Measurements from ENCODE around the gene CYP8B1.

CYP8B1 gene

DNA sequence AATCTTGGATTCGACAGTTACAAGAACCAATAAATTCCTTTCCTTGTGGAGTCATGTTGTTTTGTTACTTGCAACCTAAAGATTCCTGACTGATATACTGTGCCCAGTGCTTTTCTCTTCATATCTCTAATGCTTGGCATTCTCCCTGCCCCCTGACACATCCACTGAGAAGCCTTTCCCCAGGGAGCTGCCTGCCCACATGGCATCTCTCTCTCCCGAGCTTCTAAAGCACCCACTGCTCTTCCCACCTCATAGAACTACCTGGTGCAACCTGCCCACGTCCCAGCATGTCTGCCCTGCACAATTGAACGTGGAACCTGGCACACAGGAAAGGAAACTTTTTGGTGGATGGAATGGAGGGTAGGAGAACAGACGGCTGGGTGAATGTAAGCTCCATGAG, 6.8 kb downstream of the CYP8B1 start:
- TF ChIP-seq, protein P1, sequence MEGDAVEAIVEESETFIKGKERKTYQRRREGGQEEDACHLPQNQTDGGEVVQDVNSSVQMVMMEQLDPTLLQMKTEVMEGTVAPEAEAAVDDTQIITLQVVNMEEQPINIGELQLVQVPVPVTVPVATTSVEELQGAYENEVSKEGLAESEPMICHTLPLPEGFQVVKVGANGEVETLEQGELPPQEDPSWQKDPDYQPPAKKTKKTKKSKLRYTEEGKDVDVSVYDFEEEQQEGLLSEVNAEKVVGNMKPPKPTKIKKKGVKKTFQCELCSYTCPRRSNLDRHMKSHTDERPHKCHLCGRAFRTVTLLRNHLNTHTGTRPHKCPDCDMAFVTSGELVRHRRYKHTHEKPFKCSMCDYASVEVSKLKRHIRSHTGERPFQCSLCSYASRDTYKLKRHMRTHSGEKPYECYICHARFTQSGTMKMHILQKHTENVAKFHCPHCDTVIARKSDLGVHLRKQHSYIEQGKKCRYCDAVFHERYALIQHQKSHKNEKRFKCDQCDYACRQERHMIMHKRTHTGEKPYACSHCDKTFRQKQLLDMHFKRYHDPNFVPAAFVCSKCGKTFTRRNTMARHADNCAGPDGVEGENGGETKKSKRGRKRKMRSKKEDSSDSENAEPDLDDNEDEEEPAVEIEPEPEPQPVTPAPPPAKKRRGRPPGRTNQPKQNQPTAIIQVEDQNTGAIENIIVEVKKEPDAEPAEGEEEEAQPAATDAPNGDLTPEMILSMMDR (IDR thresholded peaks at IDR 0.05; ENCODE audit: extremely low read depth, insufficient read depth, missing control alignments) = no peak
- DNase-seq (ENCODE audit: low spot score) = no peak
- in situ Hi-C loops (cut with MboI; ENCODE audit: low pct_unique_long_range_greater_than_20kb, low sequenced_read_pairs, unreplicated experiment) = no loop called here

DNA sequence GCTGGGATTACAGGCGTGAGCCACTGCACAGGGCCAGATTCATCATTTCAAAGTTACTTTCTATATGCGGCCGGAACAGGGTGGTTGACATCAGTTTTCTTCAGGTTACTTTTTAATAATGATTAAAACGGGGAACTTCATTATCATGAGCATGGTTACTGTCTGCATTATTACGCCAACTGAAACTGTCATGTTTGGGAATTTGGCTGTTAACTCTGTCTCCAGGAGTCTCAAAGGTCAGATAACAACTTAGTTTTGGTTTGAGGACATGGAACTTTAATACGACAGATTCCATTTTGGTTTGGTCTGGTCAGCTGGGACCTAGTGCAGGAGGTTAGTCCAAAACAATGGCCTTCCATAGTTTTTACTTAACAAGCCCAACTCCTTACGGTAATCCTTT, 8.5 kb downstream of the CYP8B1 start:
- in situ Hi-C loops (cut with MboI; ENCODE audit: low pct_unique_long_range_greater_than_20kb, low sequenced_read_pairs, unreplicated experiment) = no loop called here
- no peak for DNase-seq (ENCODE audit: low spot score)
- TF ChIP-seq, protein P1 (IDR thresholded peaks at IDR 0.05; ENCODE audit: extremely low read depth, insufficient read depth, missing control alignments) = no peak

DNA sequence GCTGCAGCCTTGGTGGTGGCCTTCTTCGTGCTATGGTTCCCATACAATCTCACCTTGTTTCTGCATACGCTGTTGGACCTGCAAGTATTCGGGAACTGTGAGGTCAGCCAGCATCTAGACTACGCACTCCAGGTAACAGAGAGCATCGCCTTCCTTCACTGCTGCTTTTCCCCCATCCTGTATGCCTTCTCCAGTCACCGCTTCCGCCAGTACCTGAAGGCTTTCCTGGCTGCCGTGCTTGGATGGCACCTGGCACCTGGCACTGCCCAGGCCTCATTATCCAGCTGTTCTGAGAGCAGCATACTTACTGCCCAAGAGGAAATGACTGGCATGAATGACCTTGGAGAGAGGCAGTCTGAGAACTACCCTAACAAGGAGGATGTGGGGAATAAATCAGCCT, 10.4 kb downstream of the CYP8B1 start:
- in situ Hi-C loops (cut with MboI; ENCODE audit: low pct_unique_long_range_greater_than_20kb, low sequenced_read_pairs, unreplicated experiment) = no loop called here
- DNase-seq (ENCODE audit: low spot score) = no peak
- TF ChIP-seq, protein P1 (IDR thresholded peaks at IDR 0.05; ENCODE audit: extremely low read depth, insufficient read depth, missing control alignments) = no peak

DNA sequence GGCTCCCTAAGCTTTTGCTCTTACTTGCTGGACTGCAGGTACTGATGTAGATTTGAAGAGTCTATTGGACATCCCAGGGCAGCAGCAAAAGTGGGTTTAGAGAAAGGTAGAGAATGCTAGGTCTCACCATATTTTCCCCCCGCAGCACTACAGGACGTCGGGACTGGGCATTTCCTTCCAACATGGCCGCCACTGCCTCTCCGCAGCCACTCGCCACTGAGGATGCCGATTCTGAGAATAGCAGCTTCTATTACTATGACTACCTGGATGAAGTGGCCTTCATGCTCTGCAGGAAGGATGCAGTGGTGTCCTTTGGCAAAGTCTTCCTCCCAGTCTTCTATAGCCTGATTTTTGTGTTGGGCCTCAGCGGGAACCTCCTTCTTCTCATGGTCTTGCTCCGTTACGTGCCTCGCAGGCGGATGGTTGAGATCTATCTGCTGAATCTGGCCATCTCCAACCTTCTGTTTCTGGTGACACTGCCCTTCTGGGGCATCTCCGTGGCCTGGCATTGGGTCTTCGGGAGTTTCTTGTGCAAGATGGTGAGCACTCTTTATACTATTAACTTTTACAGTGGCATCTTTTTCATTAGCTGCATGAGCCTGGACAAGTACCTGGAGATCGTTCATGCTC, 11.2 kb downstream of the CYP8B1 start:
- DNase-seq (ENCODE audit: low spot score) = no peak
- in situ Hi-C loops (cut with MboI; ENCODE audit: low pct_unique_long_range_greater_than_20kb, low sequenced_read_pairs, unreplicated experiment) = no loop called here
- TF ChIP-seq, protein P1 (IDR thresholded peaks at IDR 0.05; ENCODE audit: extremely low read depth, insufficient read depth, missing control alignments) = no peak

DNA sequence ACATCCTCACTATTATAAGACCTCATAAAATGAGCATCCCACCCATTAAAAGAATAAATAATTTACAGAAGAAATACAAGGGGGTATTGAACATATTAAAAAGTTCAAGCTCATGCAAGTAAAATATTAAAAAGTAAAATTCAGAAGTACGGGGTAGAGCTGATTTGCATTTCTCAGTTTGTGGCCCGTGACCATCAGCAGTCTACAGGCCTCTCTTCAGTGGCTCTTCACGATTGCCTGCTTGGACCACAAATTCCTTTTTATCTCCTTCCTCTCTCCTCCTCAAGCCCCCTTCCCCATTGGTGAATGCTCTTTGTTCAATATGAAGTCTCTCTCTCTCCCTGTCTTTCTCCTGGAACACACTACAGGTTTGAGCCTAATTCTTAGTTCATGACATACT, 19.1 kb downstream of the CYP8B1 start:
- no peak for DNase-seq (ENCODE audit: low spot score)
- in situ Hi-C loops (cut with MboI; ENCODE audit: low pct_unique_long_range_greater_than_20kb, low sequenced_read_pairs, unreplicated experiment) = no loop called here
- TF ChIP-seq, protein P1 (IDR thresholded peaks at IDR 0.05; ENCODE audit: extremely low read depth, insufficient read depth, missing control alignments) = no peak

DNA sequence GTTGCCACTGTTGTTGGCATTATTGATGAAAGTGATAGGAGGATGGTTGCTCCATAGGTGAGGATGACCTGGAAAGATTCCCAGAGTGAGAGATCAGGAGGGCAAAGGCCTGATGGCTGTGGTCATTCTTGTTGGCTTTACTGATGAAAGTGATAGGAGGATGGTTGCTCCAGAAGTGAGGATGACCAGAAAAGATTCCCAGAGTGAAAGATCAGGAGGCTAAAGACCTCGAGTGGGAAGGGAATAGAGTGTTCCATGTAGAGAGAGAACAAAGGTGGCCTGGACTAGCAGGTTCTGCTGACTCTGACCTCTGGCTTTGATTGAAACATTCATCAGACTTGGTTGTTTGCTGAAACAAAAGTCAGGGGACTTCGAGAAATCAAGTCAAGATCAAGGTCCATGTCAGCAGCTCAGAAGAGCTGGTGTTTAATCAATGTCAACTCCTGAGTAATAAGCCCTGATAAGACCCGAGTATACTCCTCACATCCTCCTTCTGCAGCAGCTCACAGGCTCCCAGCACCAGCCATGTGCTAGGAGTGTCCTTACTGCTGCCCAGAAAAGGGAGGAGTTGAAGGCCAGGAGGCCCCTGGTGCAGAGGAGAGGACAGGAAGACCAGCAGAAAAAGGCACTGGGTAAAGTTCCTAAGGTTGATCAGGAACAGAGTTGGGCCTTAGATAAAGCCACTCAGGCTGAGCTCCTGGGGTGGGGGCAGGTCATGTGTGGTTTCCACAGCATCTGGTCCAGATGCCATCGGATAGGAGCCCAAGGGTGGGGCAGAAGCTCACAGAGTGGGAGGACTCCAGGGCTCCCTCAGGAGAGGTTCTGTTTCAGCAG, 19.9 kb downstream of the CYP8B1 start:
- DNase-seq (ENCODE audit: low spot score) = no peak
- in situ Hi-C loops (cut with MboI; ENCODE audit: low pct_unique_long_range_greater_than_20kb, low sequenced_read_pairs, unreplicated experiment) = no loop called here

More for the DNA sequence above, 19.9 kb downstream of the CYP8B1 start:
- TF ChIP-seq, protein P1 (IDR thresholded peaks at IDR 0.05; ENCODE audit: extremely low read depth, insufficient read depth, missing control alignments) = no peak
